ENCODE results near the gene MST1.
"Not testable (repeated sequence)": the region's sequence is repeated elsewhere in the genome, so short reads cannot be mapped to it uniquely, and the experiment has no call there.

MST1 gene

DNA sequence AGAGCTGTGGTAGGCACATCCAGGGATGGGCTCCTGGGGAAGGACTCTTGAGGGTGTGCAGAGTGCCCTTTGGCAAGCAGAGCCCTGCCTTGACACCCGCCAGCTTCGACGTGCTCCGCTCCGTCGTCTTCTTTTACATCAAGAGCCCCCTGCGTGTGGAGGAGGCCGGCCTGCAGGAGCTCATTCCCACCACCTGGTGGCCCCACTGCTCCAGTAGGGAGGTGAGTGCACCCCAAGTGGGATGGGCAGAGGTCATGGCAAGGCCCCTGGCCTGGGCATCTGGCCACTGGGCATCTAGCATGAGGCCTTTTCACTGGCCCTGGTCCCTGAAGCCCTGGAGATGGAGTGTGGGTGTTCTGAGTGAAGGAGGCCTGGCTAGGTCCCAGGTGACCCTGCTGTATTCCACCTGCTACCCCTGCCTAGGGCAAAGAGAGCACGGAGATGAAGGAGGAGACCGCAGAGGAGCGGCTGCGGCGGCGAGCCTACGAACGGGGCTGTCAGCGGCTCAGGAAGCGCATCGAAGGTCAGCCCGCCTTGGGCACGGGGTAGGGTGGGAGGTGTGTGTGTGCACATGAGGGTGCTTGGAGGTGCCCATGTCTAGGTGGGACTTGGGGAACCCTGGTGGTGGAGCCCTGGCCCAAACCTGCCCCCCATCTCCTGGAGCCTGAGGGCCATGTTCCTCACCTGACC is 12.3 kb upstream of the MST1 start:
- Mint-ChIP-seq H3K27me3 (ENCODE audit: low read depth) (no peaks in the 10 kb centered on the region), H3K4me3 (no peak overlapping the region), H3K27ac (no peak overlapping the region), H3K36me3 (ENCODE audit: low read depth) (peaks cover 4% of the 10 kb centered on the region), H3K4me1 (no peaks in the 10 kb centered on the region), H3K9me3 (no peaks in the 10 kb centered on the region)
- TF ChIP-seq, protein P1, sequence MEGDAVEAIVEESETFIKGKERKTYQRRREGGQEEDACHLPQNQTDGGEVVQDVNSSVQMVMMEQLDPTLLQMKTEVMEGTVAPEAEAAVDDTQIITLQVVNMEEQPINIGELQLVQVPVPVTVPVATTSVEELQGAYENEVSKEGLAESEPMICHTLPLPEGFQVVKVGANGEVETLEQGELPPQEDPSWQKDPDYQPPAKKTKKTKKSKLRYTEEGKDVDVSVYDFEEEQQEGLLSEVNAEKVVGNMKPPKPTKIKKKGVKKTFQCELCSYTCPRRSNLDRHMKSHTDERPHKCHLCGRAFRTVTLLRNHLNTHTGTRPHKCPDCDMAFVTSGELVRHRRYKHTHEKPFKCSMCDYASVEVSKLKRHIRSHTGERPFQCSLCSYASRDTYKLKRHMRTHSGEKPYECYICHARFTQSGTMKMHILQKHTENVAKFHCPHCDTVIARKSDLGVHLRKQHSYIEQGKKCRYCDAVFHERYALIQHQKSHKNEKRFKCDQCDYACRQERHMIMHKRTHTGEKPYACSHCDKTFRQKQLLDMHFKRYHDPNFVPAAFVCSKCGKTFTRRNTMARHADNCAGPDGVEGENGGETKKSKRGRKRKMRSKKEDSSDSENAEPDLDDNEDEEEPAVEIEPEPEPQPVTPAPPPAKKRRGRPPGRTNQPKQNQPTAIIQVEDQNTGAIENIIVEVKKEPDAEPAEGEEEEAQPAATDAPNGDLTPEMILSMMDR (IDR thresholded peaks at IDR 0.05; ENCODE audit: unreplicated experiment in 3 of 3), result peak; percentile 20 to 39 (median 36)

DNA sequence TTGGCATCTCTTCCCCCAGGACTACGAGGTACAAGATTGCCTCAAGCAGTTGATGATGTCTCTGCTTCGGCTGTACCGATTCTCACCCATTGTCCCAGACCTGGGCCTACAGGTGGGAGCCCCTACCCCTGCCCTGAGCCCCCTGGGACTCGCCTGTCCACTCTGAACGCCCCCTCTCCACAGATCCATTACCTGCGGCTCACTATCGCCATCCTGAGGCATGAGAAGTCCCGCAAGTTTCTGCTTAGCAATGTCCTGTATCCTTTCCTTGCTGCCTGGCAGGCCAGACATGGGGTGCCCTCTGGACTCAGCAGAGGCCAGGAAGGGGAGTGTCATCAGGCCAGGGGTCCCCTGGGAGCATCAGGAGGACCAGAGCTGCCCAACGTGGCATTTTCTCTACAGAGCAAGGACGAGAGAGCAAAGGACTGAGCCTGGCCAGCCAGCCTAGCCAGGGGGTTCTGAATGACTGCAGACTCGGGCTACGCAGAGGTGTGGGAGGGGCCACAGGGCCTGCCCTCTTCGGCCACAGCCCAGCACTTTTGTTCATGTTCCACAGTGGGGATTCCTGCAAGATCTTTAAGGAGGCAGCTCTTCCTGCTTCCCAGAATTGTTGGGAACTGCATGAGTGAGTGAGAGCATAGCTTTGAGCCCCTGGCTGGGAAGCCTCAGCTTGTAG is 11.3 kb upstream of the MST1 start:
- Mint-ChIP-seq H3K27me3 (ENCODE audit: low read depth) (no peaks in the 10 kb centered on the region), H3K36me3 (ENCODE audit: low read depth) (peaks cover 4% of the 10 kb centered on the region), H3K4me1 (no peaks in the 10 kb centered on the region), H3K9me3 (no peaks in the 10 kb centered on the region), H3K4me3 (no peak overlapping the region), H3K27ac (no peak overlapping the region)
- TF ChIP-seq, protein P1 (IDR thresholded peaks at IDR 0.05; ENCODE audit: unreplicated experiment in 3 of 3), result no peak

- no peaks in the 10 kb centered on the region for H3K27me3 Mint-ChIP-seq (ENCODE audit: low read depth)
- no peak overlapping the region for H3K27ac Mint-ChIP-seq
- TF ChIP-seq, protein P1 (IDR thresholded peaks at IDR 0.05; ENCODE audit: unreplicated experiment in 3 of 3), result no peak
- peaks cover 4% of the 10 kb centered on the region for H3K36me3 Mint-ChIP-seq (ENCODE audit: low read depth)
- no peaks in the 10 kb centered on the region for H3K4me1 Mint-ChIP-seq
- H3K9me3 Mint-ChIP-seq, result no peaks in the 10 kb centered on the region
- no peak overlapping the region for H3K4me3 Mint-ChIP-seq
Observed at GRCh38 chr3:49700014-49700413, 10.7 kb upstream of the MST1 start.

GRCh38 chr3:49699281-49699979 is 10.2 kb upstream of the MST1 start:
- Mint-ChIP-seq H3K4me3 (no peak overlapping the region), H3K4me1 (peaks cover 3% of the 10 kb centered on the region)

DNA sequence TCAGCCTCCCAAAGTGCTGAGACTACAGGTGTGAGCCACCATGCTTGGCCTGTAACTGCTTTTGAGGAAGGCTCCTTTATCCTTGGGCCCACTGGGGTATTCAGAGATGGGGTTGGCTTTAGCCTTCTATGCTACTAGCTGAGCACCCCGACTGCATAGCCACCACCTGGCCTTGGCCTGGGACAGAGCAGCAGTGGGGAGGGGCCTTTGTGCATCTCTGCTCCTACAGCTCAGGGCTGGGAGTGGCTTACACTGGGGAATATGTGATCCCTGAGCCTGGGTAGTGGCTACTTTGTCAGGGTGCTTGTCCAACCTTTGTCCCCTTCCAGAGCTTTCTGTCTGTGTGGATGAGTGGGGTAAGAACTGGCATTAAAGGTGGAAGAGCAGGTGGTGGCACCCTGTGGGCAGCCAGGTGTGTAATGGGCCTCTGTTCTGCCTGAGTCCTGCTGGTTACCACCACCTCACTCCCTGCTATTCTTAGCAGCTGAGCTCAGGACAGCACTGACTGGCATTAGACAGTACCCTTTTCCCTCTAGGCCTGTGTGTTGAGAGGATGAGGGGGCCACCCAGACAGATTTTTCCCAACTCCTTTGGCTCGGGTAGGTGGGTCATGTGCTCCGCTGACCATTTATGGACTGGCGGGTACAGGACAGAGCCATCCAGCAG is 6.2 kb upstream of the MST1 start:
- H3K27me3 Mint-ChIP-seq (ENCODE audit: low read depth), result not testable (repeated sequence)

More at GRCh38 chr3:49699281-49699979, 10.2 kb upstream of the MST1 start:
- H3K36me3 Mint-ChIP-seq (ENCODE audit: low read depth), result peaks cover 4% of the 10 kb centered on the region
- no peak overlapping the region for H3K27ac Mint-ChIP-seq
- H3K27me3 Mint-ChIP-seq (ENCODE audit: low read depth), result no peaks in the 10 kb centered on the region
- TF ChIP-seq, protein P1 (IDR thresholded peaks at IDR 0.05; ENCODE audit: unreplicated experiment in 3 of 3), result no peak
- H3K9me3 Mint-ChIP-seq, result no peaks in the 10 kb centered on the region

GRCh38 chr3:49694409-49695070 is 5.3 kb upstream of the MST1 start:
- H3K4me1 Mint-ChIP-seq, result peaks cover 24% of the 10 kb centered on the region
- H3K9me3 Mint-ChIP-seq; H3K27me3 Mint-ChIP-seq (ENCODE audit: low read depth); H3K36me3 Mint-ChIP-seq (ENCODE audit: low read depth); H3K27ac Mint-ChIP-seq; H3K4me3 Mint-ChIP-seq: not testable (repeated sequence)

More for the DNA sequence above, 6.2 kb upstream of the MST1 start:
- not testable (repeated sequence) for H3K4me3 Mint-ChIP-seq; H3K27ac Mint-ChIP-seq; H3K36me3 Mint-ChIP-seq (ENCODE audit: low read depth); H3K9me3 Mint-ChIP-seq
- H3K4me1 Mint-ChIP-seq, result peaks cover 15% of the 10 kb centered on the region

DNA sequence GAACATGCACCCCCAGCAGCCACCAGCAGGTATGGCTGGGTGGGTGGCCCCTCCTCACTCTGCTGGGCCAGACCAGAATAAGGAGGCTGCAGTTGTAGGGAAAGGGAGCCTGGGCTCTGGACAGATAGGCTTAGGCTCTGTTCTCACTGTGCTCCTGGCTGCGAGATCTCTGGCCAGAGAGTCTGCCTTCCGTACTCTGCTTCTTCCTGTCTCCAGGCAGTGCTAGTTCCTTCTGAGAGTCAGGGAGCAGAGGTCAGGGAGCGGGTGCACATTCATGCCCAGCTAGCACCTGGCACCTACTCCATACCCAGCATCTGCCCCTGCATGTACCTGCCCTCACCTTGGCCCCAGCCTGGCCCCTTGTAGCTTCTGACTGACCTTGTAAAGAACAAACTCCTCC is 2.2 kb upstream of the MST1 start:
- H3K27me3 Mint-ChIP-seq (ENCODE audit: low read depth); H3K36me3 Mint-ChIP-seq (ENCODE audit: low read depth); H3K27ac Mint-ChIP-seq; H3K9me3 Mint-ChIP-seq: not testable (repeated sequence)
- H3K4me1 Mint-ChIP-seq, result peaks cover 36% of the 10 kb centered on the region
- H3K4me3 Mint-ChIP-seq, result peak overlapping the region; percentile 94 to 98 (median 97)

GRCh38 chr3:49690856-49691255 is 1.6 kb upstream of the MST1 start:
- Mint-ChIP-seq H3K4me3 (peak overlapping the region; percentile 94 to 98 (median 97)), H3K4me1 (peaks cover 36% of the 10 kb centered on the region)
- not testable (repeated sequence) for H3K9me3 Mint-ChIP-seq; H3K27me3 Mint-ChIP-seq (ENCODE audit: low read depth); H3K36me3 Mint-ChIP-seq (ENCODE audit: low read depth); H3K27ac Mint-ChIP-seq

- H3K4me1 Mint-ChIP-seq, result peaks cover 36% of the 10 kb centered on the region
- H3K9me3 Mint-ChIP-seq; H3K27me3 Mint-ChIP-seq (ENCODE audit: low read depth); H3K36me3 Mint-ChIP-seq (ENCODE audit: low read depth): not testable (repeated sequence)
- peak overlapping the region; percentile 71 to 97 (median 92) for H3K27ac Mint-ChIP-seq
- peak overlapping the region; percentile 94 to 98 (median 97) for H3K4me3 Mint-ChIP-seq
Observed at GRCh38 chr3:49689908-49690624, 792 bp upstream of the MST1 start.

Measured in nephron (organoid).